Medulla oblongata (tissue), 1 donor: Measurements from ENCODE around the gene CYP3A7.
"Not testable (repeated sequence)": the region's sequence is repeated elsewhere in the genome, so short reads cannot be mapped to it uniquely, and the experiment has no call there.

ENCODE experiments used
- DNase-seq: peaks from one replicate; pipeline ENCODE4 v3.0.0-alpha.2; 2015; ENCODE audit errors: extremely low spot score

Gene CYP3A7

DNA sequence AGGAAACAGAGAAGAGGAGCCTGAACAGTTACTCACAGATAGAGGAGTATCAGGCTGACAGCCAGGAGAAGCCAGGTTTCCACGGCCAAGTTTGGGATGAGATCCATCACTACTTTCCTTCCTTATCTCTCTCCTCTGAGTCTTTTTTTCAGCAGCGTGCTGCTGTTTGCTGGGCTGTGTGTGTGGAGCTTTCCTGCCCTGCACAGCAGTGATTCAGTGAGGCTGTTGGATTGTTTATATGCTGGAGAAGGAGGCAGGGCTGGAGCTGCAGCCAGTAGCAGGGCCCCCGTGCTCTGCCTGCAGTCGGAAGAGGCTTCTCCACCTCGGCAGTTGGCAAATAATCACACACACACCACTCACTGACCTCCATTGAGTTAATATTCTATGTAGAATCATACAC, at the start of gene CYP3A7:
Gene CYP3A7 (minus strand): TSS at position 210 of the 400 bp plus-strand sequence. CDS start 103 bp downstream, at position 107.
- DNase-seq, result no peak

DNA sequence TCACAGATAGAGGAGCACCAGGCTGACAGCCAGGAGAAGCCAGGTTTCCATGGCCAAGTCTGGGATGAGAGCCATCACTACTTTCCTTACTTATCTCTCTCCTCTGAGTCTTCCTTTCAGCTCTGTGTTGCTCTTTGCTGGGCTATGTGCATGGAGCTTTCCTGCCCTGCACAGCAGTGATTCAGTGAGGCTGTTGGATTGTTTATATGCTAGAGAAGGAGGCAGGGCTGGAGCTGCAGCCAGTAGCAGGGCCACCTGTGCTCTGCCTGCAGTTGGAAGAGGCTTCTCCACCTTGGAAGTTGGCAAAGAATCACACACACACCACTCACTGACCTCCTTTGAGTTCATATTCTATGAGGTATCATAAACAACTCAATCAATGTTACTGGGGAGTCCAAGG, 49.0 kb upstream of the CYP3A7 start, which contains the start of gene CYP3A4:
Gene CYP3A4 (minus strand): TSS at position 178 of the 400 bp plus-strand sequence. CDS start 103 bp downstream, at position 75.
- DNase-seq, result no peak

DNA sequence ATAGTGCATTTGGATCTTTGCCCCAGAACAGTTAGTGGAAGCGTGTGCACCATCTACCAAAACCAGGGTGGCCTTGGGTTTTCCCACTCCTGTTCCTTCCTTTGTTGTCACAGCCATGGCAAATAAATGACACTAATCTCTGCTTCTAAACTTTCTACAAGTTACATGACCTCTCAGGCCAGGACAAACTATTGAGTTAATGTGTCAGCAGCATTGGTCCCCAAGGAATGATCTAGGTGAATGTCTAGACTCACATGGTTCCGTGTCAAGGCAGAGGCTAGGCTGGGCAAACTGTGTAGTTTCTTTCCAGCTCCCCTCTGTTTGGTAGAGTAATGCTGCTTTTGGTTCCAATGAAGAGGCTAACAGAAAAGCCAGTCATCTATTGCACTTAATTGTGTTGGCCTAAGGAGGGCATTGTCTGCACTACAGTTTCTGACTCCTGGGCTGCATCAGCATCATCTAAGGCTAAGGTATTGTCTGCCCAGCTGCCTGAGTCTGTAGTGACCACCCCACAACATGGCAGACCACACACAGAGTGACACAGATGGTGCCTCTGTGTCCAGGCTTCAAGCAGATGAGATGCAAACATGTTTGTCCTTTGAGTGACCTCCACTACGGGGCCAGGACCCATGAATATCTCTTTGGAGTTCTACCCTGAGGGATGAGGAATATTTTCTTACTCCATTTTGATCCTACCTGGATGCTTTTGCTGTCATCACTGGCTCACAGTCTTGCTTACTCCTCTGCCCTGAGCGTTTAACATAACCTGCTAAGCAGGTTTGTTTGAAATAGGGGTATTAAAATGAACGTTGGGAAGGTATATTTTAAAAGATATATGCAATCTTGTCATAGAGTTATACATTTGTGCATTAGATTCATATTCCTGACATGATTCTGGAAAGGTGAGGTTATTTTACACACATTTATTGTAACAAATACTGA, 47.3 kb upstream of the CYP3A7 start:
- DNase-seq, result no peak

DNA sequence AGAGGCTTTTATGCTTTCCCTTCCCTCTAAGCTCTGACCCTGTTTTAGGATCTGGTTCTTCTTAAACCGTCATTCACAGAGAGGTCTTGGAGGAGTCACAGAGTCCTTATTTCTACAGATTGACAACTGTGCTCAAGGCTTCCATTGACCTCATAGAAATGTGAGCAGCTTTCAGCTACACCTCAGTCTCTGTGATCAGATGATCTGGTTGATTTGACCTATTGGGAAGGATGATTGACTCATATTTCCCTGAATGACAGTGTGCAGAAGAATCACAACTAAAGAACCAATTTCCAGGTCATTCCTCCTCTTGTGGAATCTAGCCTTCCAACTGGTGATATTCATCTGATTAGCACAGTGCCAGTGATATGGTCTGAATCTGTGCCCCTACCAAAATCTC, 45.6 kb upstream of the CYP3A7 start:
- no peak for DNase-seq

DNA sequence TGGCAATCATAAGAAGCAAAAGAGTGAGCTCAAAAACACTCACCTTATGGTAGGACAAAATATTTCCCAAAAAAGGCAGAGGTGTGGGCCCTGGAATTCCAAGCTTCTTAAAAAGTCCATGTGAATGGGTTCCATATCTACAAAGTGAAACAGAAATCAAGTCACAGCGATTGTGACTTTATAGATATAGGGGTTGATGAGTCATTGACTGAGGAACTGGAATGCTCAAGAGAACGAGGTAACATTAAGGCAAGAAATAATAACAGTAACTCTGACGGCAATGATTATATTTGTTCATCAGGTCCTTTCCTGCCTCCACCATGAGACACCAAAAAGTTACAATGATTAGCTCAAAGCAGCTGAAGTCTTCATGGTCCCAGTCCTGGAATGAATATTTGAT, 45.0 kb upstream of the CYP3A7 start:
- no peak for DNase-seq

DNA sequence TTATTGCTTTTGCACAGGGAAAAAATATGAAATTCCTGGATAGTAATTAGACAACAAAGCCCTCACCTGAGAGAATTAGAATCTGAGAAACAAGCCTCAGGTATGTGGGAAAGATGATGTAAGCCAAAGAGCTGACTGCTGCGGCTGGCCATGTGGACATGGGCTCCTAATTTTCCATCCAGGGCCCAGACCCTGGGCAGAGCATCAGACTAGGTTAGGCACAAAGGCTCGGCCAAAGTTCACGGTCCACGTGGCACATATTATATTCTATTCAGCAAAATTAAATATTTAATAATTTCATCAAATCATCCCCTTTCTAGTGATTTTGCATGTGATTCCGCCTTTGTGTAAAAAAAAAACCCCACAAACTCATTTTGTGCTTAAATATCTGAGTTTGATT, 43.9 kb upstream of the CYP3A7 start:
- DNase-seq, result no peak

DNA sequence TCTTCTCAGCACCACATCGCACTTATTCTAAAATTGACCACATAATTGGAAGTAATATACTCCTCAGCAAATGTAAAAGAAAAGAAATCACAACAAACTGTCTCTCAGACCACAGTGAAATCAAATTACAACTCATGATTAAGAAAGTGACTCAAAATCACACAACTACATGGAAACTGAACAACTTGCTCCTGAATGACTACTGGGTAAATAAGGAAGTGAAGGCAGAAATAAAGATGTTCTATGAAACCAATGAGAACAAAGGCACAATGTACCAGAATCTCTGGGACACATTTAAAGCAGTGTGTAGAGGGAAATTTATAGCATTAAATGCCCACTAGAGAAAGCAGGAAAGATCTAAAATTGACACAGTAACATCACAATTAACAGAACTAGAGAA, 38.4 kb upstream of the CYP3A7 start:
- DNase-seq, result not testable (repeated sequence)

DNA sequence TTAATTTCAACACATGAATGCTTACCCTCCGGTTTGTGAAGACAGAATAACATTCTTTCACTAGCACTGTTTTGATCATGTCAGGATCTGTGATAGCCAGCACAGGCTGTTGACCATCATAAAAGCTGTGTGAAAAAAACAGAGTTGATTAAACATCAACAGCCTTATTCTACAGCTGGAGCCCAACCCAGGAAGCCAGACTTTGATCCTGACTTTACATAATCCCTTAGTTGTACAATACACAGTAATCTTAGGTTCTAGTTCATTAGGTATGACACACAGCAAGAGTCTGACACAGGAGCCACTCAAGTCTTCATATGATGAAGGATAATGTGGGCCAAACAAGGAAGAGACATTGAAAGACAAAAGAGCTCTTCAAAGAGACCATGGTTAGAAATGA, 37.6 kb upstream of the CYP3A7 start:
- DNase-seq, result no peak

DNA sequence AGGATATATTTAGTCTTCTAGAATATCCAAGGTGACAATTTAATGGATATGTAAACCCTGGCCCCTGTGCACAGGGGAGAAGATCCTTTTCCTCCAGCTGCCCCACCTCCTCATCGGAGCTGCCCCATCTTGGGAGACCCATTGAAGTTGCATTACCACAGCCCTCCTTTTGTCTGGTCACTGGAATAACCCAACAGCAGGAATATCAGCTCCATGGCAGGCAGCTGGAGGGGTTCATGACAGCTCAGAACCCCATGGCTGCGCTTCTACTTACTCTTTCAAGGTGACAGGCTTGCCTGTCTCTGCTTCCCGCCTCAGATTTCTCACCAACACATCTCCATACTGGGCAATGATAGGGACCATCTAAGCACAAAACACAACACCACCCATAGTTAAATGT, 34.5 kb upstream of the CYP3A7 start:
- DNase-seq, result not testable (repeated sequence)

DNA sequence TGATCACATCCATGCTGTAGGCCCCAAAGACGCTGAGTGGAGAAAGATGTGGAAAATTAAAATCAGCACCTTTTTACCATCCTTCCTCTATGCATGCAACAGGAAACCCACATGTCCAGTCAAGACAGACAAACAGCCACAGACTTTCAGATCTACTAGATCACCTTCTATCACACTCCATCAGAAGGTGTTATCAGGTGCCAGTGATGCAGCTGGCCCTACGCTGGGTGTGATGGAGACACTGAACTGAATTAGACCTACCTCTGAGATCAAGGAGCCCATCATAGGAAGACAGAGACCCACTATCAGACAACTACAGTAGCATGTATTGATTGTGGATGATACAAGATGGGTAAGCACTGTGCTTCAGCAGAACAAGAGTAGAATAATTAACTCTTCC, 33.5 kb upstream of the CYP3A7 start:
- DNase-seq, result no peak

DNA sequence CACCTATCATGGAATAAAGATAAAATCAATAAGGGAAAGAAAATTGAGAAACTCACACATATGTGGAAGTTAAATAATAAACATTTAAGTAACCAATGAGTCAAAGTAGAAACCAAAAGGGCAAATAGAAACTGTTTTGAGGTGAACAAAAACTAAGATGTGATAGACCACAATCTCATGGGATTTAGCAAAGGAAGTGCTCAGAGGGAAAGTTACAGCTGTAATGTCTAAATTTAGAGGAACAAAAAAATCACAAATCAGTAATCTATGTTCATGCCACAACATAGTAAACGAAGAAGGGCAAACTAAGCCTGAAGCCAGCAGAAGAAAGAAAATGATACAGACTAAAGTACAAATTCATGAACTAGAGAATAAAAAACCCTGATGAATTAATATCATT, 32.7 kb upstream of the CYP3A7 start:
- DNase-seq, result no peak

DNA sequence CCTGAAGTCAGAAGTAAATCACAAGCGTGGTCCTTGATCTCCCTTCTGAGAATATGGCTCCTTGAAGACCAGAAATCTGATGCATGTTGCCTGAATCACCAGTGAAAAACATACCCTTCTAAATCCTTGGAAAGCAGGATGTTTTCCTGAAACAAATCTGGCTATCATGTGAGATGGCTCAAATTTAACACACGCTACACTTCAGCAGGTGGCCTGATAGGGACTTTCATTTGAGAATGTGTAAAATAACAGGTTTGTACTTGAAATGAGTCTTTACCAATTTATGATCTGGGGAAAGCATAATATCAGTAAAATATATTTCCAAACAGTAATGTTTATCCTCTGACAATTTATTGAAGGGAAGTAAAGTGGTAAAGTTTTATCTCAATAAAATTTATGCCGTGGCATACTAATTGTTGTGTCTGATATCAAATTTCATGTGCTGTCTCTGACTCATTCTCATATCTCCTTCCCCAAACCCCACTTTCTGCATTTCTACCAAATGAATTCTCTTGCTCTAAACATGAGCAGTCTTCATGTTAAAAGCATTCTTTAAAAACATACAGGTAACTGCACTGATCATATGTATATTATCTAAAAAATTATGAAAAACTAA, 31.6 kb upstream of the CYP3A7 start:
- no peak for DNase-seq

DNA sequence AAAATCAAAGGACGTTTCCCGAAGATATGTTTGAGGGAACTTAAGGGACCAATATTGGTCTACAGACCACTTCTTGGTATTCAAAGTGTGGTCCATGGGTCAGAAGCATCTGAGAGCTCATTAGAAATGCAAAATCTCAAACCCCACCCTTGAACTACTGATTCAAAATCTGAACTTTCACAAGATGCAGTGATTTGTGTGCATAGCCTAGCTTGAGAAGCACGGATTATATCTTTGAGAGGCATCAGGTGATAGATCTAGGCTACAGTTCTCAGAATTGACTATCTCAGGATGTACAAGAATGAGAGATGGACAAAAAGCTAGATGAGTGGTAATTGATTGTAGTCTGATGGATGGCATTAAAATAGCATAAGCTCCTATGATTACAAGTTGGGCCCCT, 29.5 kb upstream of the CYP3A7 start:
- DNase-seq, result no peak

DNA sequence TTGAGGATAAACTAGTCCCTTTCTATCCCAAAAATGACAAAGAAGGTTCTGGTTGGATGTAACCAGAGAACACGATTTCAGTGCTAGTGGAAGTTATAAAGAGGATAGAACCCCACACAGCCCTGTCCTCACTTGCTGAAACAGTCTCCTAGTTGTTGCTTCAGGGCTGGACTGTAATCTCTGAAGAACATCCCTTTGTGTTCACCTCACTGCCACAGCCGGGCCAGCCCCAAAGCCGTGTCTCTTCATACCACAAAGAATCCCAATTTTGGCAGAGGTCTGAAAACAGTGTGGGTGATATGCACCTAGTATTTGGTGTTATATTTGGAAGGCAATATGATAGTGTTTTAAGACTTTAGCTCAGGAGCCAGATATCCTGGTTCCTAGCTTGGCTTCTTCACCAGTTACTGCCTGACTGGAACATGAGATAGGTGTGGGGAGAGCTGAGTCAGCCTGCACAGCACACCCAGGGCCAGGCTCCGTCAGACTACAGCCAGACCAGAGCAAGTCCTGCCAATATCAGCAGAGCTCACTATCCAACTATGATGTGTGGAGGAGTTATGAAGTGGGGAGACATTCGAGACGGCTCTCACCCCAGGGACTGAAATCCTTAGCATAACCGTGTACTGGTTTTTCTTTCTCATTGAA, 27.8 kb upstream of the CYP3A7 start:
- peak; percentile 4 for DNase-seq

DNA sequence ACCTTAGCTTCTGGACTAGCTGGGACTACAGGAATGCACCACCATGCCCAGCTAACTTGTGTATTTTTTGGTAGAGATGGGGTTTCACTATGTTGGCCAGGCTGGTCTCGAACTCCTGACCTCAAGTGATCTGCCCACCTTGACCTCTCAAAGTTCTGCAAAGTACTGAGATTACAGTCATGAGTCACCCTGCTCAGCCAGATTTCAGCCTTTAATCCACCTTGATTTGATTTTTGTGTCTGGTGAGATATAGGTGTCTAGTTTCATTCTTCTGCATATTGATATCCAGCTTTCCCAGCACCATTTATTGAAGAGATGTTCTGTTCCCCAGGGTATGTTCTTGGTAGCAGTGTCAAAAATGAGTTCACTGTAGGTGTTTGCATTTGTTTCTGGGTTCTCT, 20.1 kb upstream of the CYP3A7 start:
- DNase-seq, result no peak

DNA sequence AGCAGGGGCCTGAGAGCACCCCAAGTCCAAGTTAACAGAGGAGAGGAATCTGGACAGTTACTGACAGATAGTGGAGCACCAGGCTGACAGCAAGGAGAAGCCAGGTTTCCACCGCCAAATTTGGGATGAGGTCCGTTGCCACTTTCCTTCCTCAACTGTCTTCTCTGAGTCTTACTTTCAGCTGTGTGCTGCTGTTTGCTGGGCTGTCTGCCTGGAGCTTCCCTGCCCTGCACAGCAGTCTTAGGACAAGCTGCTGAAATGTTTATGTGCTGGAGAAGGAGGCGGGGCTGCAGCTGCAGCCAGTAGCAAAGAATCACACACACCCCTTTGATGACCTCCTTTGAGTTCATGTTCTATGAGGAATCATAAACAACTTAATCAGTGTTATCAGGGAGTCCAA, 17.4 kb upstream of the CYP3A7 start:
- no peak for DNase-seq

DNA sequence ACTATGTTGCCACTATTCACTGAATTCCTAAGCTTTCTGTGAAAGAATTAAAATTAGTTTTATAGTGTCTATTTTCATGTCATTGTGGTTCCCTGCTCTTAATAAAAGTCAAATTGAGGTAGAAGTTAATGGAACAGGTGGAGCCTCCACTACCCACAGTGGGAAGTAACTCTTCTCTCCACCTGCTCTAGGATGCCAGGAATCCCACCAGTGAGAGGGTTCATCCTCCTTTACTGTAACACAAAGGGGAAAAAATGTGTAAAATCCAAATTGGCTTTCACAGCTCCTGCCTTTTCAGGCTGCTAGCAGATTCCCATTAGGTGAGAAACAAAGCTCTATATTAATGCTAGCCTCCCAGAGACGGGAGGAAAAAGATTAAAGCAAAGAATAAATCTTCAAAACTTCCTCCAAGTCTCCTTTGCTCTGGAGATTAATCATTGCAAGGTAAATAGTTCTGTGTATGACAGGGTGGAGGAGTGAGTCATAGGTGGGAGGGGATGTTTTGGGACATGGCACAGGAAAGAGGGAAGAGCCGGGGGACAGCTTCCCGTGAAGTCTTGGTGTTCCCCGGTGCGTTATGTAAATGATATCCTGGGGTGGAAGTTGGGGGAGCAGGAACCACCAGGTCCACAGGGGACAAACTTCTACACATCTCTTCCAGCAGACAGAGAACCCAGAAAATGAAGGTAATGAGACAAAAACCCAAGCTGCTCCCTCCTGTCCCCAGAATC, 16.5 kb upstream of the CYP3A7 start:
- not testable (repeated sequence) for DNase-seq

DNA sequence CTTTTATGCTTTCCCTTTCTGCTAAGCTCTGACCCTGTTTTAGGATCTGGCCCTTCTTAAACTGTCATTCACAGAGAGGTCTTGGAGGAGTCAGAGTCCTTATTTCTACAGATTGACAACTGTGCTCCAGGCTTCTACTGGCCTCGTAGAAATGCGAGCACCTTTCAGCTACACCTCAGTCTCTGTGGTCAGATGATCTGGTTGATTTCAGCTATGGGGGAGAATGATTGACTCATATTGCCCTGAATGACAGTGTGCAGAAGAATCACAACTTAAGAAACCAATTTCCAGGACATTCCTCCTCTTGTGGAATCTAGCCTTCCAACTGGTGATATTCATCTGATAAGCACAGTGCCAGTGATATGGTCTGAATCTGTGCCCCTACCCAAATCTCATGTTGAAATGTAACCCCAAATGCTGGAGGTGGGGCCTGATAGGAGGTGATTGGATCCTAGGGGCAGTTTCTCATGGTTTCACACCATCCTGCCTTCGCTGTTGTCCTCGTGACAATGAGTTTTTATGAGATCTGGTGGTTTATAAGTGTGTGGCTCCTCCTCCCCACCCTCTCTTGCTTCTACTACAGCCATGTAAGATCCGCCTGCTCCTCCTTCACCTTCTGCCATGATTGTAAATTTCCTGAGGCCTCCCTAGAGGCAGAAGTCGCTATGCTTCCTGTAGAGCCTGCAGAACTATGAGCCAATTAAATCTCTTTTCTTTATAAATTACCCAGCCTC, 14.0 kb upstream of the CYP3A7 start:
- DNase-seq, result no peak

DNA sequence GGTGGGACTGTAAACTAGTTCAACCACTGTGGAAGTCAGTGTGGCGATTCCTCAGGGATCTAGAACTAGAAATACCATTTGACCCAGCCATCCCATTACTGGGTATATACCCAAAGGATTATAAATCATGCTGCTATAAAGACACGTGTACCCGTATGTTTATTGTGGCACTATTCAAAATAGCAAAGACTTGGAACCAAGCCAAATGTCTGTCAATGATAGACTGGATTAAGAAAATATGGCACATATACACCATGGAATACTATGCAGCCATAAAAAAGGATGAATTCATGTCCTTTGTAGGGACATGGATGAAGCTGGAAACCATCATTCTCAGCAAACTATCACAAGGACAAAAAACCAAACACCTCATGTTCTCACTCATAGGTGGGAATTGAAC, 11.9 kb upstream of the CYP3A7 start:
- DNase-seq, result not testable (repeated sequence)

DNA sequence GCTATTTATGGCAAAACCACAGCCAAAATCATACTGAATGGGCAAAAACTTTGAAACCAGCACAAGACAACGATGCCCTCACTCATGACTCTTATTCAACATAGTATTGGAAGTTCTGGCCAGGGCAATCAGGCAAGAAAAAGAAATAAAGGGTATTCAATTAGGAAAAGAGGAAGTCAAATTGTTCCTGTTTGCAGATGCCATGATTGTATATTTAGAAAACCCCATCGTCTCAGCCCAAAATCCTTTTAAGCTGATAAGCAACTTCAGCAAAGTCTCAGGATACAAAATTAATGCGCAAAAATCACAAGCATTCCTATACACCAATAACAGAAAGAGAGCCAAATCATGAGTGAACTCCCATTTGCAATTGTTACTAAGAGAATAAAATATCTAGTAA, 10.4 kb upstream of the CYP3A7 start:
- not testable (repeated sequence) for DNase-seq

DNA sequence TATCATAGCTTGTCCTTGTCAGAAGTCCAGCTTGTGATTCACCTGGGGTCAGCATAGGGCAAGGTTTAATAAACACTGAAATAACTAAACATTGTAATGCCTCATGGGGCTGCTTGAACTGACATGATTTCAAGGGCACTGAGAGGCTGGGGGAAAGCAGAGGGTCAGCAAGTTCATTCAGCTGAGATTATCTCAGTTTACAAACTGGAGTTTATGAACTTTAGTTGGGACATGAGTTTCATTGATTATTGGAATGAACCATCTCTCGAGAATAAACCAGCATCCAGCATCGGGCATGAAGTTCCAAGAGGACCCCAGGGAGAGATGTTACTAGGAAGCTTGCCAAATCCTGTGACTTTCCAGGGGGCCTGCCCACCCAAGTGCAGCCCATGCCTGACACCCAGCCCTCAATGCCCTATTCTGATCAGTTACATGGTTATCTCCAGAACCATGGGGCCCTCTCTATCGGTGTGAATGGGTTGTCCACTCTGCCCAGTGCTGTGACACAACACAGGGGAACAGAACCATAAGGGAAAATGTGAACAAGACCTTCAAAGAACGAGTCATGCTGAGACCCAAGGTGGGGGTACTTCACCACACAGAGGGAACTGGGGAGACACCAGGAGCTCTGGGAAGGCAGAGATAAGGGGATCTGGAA, 7.9 kb upstream of the CYP3A7 start:
- no peak for DNase-seq
